Activated naive CD4-positive, alpha-beta T cell treated with anti-CD3 and anti-CD28 coated beads for 36 hours (primary cell): Measurements from ENCODE around the gene HOXA1. TPM values are rescaled to one million over a fixed set of nuclear protein-coding genes. Genes with fewer than 3 reads are reported as not detected.

Experiments
- CTCF ChIA-PET: fragments of 350-600 bp; sonication (Branson Sonifier 250); formaldehyde crosslinking; loops from one replicate; lab custom pipeline; 2021; ENCODE audit warnings: antibody characterized with exemption; lab: Charles Lee
- DNase-seq: peaks from one replicate; pipeline ENCODE4 v3.0.0-alpha.2; 2020
- H3K27ac Mint-ChIP-seq: one replicate; pipeline ENCODE4 v1.8.0; 2021; ENCODE audit warnings: mild to moderate bottlenecking, mixed read lengths
- H3K27me3 Mint-ChIP-seq: one replicate; pipeline ENCODE4 v1.8.0; 2021; ENCODE audit warnings: low read depth, mixed read lengths
- H3K36me3 Mint-ChIP-seq: one replicate; pipeline ENCODE4 v1.8.0; 2021; ENCODE audit warnings: low read depth, mixed read lengths
- H3K4me1 Mint-ChIP-seq: one replicate; pipeline ENCODE4 v1.8.0; 2021; ENCODE audit warnings: low read depth, mixed read lengths
- H3K4me3 Mint-ChIP-seq: one replicate; pipeline ENCODE4 v1.8.0; 2021; ENCODE audit warnings: mild to moderate bottlenecking, moderate library complexity, mixed read lengths
- H3K9me3 Mint-ChIP-seq: one replicate; pipeline ENCODE4 v1.8.0; 2021; ENCODE audit warnings: mixed read lengths
- intact Hi-C: fragments of 100-400 bp; cut with micrococcal nuclease; formaldehyde crosslinking; loops from one replicate; pipeline ENCODE4 v1.15.1; 2023
- total RNA-seq, 2 experiments: library from RNA; stranded (reverse); gene quantifications; one replicate each; pipeline ENCODE4 v1.2.3, GENCODE V29; 2021

Gene HOXA1
- total RNA-seq, 2 experiments from 2014 or later: 0.24 to 0.30 TPM

DNA sequence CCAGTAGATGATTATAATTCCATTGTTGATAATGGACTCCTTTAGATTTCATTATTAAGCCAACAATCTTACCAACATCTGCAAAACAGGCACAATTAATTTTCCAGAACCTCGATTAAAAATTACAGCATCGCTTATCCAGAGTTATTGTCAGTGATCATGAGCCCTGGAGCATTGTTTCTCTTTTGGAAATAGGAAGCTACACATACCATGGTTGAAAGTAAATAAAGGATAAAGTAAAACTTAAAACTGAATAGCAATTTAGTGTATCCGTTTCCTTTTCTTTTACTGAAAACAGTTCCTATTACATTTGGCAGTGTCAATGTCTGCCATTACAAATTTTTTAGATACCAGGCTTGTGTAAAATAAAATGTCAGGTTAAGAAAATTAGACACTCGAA lies 16.6 kb upstream of the HOXA1 start:
- intact Hi-C loops: no loop called here
- H3K27ac Mint-ChIP-seq: no peak overlapping the region
- no peak for DNase-seq
- no peak overlapping the region for H3K4me3 Mint-ChIP-seq
- H3K36me3 Mint-ChIP-seq: peaks cover 1% of the 10 kb centered on the region
- no peaks in the 10 kb centered on the region for H3K4me1 Mint-ChIP-seq
- peaks cover 5% of the 10 kb centered on the region for H3K27me3 Mint-ChIP-seq
- CTCF ChIA-PET: no interaction called here
- H3K9me3 Mint-ChIP-seq: no peaks in the 10 kb centered on the region

DNA sequence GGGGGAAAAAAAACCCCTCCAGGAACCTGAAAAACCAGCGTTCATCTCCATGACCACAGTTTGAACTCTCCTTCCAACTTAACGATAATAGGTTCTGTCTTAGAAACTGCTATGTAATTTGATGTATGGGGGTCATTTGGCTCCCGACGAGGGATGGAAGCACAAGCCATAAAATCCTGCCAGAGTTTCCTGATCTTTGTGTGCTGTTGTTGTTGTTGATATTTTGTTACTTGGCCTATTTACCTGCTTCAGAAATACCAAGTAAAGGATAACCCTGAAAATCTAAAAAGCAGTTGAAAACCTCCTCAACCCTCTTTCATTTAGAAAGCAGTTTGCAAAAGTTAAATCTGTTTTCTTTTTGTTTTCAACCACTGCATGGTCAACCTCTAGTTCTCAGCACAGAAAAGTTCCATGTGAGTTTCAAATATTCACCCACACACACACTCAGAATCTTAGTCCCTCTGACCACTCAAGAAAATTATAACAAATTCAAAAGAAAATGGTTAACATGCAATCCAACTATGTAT lies 16.0 kb upstream of the HOXA1 start:
- Mint-ChIP-seq H3K36me3 (peaks cover 1% of the 10 kb centered on the region), H3K27me3 (peaks cover 5% of the 10 kb centered on the region), H3K9me3 (no peaks in the 10 kb centered on the region), H3K27ac (no peak overlapping the region), H3K4me1 (no peaks in the 10 kb centered on the region), H3K4me3 (no peak overlapping the region)
- intact Hi-C loops: no loop called here
- DNase-seq: no peak
- CTCF ChIA-PET: no interaction called here

DNA sequence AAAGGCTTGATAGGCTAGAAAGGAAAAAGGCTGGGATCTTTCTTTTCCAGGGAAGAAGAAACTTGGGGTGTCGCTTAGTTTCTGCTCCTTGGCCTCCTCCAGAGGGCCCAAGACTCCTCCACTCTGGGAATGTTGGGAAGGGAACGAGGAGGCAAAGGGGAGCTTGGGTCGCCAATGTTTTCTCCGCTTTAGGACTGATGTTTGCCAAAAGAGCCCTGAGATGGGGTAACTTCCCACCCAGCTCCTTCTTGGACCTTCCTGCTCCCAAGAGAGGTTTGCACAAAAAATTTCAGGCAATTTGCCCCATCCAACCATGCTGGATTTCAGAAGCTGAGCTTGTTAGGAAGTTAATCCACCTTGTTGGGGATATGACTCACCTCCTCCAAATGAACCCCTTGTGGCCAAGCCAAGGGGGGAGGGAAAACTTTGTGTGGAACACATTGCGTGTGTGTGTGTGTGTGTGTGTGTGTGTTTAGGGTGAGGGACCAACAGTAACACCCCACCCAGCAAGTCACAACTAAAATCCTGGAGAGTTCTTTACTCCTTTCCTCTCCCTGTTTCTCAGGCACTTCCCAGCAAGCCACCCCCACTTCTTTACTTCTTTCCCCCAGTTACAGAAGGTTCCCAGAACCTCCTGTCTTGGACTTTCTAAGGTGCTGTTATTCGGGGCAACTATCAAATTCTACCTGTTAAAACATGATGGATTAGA lies 15.4 kb upstream of the HOXA1 start:
- DNase-seq: no peak
- intact Hi-C loops: no loop called here
- Mint-ChIP-seq H3K9me3 (no peaks in the 10 kb centered on the region), H3K36me3 (peaks cover 1% of the 10 kb centered on the region), H3K27ac (no peak overlapping the region), H3K4me3 (no peak overlapping the region), H3K27me3 (peaks cover 5% of the 10 kb centered on the region), H3K4me1 (no peaks in the 10 kb centered on the region)
- CTCF ChIA-PET: no interaction called here

DNA sequence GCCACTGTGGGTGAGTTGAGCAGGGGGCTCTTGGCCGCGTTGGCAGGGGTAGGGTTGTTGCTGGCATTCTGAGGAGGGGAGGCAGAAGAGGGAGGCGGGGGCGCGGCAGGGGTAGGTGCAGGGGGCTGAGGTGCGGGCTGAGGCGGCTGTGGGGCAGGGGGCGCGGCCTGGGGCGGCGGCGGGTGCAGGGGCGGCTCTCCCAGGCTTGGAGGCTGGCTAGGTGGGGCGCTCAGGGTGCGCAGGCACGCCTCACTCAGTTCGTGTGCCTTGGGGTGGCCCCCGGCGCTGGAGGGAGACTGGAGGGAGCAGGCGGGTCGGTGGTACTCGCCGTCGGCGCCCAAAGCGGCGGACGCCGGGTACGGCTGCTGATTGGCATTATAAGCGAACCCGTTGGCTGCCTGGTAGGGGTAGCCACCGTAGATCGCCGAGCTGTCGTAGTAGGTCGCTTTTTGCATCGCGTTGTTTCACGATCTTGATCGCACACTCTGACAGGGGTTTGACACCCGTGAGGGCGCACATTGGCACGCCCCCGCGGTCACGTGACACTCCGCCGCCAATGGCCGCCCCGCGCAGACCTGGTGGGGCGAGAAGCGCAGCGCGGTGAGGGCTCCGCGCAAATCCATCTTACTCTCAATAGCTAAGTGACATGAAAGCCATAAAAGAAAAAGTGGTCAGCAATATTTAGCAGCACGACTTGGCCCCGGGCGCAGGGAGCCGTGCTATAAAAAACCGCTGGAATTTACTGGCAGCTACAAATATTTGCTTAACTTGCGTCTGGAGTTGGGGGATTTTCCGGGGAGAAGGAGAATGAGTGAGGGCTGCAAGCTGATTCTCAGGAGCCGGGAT lies 14.6 kb upstream of the HOXA1 start:
- DNase-seq: no peak
- Mint-ChIP-seq H3K9me3 (no peaks in the 10 kb centered on the region), H3K27ac (no peak overlapping the region), H3K4me3 (no peak overlapping the region), H3K36me3 (peaks cover 1% of the 10 kb centered on the region), H3K27me3 (peaks cover 13% of the 10 kb centered on the region), H3K4me1 (no peaks in the 10 kb centered on the region)
- CTCF ChIA-PET: no interaction called here
- intact Hi-C loops: no loop called here

DNA sequence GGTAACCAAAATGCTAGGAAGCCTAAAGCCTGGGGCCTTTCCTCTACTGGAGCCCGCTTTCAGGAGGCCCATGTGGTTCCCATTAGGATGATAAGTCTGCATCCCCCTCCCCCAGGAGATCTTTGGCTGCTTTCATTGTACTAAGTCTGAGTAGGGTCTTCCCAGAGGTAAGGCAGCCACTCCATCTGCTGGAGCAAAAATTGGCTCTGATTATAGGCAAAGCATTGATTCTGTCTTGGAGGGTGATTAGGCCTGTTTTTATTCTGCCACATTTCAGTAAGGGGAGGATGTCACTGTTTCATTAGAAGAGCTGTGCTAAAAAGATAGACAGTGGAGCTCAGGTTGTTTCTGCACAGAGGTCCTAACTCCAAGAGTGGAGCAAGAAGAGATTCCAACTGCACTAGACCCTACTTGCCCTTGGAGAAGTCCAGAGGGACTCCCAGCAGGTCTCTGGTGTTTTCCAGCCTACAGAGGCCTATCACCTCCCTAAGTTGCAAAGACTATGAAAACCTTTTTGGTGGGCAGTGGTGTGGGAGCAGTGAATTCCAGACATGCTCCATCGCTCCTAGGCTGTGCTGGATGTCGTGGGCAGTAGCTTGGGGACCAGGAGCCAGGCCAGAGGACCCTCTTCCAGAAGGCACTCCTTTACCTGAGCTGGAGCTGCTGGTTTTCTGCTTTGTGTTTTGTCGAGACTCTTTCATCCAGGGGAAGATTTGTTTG lies 13.8 kb upstream of the HOXA1 start:
- intact Hi-C loops: no loop called here
- no peak overlapping the region for H3K4me3 Mint-ChIP-seq
- no peak for DNase-seq
- CTCF ChIA-PET: no interaction called here
- H3K36me3 Mint-ChIP-seq: peaks cover 1% of the 10 kb centered on the region
- no peak overlapping the region for H3K27ac Mint-ChIP-seq
- H3K9me3 Mint-ChIP-seq: no peaks in the 10 kb centered on the region
- peaks cover 16% of the 10 kb centered on the region for H3K27me3 Mint-ChIP-seq
- no peaks in the 10 kb centered on the region for H3K4me1 Mint-ChIP-seq

DNA sequence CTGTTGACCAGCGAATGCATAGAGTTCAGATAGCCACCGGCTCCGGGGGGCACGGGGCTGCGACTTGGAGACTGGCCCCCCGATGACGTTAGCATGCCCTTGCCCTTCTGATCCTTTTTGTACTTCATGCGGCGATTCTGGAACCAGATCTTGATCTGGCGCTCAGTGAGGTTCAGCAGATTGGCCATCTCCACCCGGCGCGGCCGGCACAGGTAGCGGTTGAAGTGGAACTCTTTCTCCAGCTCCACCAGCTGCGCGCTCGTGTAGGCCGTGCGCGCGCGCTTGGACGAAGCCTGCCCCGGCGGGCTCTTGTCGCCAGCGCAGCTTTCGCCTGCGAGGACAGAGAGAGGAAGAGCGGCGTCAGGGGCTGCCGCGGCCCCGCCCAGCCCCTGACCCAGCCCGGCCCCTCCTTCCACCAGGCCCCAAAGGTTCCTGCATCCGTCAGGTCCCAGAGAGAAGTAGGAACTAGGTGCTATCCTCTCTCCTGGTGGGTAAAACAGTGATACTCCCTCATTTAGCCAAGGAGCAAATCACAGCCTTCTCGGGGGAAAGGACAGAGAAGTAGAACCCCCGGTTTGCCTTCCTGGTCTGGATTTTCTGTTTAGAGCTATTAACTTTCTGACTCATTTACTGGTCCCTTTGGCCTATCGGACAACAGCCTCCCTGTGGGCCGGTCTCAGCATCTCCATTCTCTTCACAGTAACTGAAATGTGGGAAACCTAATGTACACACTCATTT lies 12.8 kb upstream of the HOXA1 start:
- CTCF ChIA-PET: no interaction called here
- no peak for DNase-seq
- Mint-ChIP-seq H3K9me3 (no peaks in the 10 kb centered on the region), H3K4me1 (peaks cover 3% of the 10 kb centered on the region), H3K27me3 (peaks cover 24% of the 10 kb centered on the region), H3K27ac (no peak overlapping the region), H3K4me3 (no peak overlapping the region), H3K36me3 (peaks cover 1% of the 10 kb centered on the region)
- intact Hi-C loops: no loop called here

DNA sequence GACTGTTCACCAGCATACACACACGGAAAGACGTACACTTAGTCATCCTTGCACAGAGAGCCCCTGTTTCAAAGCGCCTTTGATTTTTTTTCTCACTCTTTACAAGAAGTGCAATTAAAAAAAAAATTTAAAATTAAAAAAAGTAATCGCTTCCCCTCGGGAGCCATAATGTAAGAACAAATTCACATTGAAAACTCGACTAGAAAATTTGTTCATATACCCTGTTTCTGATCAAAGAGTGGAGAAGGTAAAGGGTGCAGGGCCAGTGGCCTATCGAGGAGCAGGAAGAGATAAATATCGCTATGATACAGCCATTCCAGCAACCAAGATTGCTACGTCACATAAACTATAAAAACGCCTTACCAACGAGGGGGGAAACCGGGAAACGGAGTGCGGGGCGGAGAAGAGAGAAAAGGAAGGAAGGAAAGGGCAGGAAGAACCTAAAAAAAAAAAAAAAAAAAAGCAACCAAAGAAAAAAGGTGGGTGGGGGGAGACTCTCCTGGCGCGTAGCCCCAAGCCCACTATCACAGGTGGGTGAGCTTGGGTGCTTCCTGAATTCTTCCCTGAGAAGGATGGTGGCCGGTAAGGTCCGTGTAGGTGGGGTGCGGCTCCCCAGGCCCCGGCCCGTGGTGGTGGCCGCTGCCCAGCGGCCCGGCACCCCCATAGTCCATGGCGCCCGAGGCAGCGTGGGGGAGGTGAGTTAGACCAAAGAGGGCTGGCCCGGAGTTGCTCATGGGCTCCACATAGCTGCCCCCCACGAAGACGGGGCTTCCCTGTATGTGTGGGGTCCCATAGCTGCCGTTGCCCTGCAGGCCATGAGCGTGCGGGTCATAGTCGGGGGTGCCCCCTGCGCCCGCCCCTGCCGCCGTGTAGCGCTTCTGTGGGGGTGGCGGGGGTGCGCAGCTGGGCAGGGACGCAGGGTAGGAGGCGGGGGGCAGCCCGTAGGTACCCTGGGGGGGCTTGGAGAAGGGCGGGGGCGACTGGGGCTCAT lies 11.9 kb upstream of the HOXA1 start:
- CTCF ChIA-PET: no interaction called here
- no peak overlapping the region for H3K27ac Mint-ChIP-seq
- no peak overlapping the region for H3K4me3 Mint-ChIP-seq
- peaks cover 8% of the 10 kb centered on the region for H3K4me1 Mint-ChIP-seq
- no peak for DNase-seq
- no peaks in the 10 kb centered on the region for H3K9me3 Mint-ChIP-seq
- H3K36me3 Mint-ChIP-seq: peaks cover 1% of the 10 kb centered on the region
- H3K27me3 Mint-ChIP-seq: peaks cover 33% of the 10 kb centered on the region
- intact Hi-C loops: no loop called here

DNA sequence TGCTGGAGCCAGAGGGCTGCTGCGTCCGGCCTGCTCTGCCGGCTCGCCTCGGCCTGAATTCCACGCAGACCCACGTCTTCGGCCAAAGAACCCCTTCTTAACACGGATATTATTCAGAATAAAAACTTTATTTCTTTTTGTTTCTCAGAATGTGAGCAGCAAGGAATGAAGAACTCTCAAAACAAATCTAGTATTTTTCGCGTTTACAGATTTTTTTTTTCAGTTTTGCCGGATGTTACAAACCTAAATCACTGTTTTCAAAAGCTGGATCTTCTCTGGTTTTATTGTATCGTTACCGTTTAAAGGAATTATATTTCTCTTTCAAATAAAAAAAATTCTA lies 11.1 kb upstream of the HOXA1 start:
- CTCF ChIA-PET: interaction anchor here (0.7 kb wide), 1 partner anchor 692 kb away, joined by 3 read pairs; no protein-coding TSS in a partner anchor
- Mint-ChIP-seq H3K4me3 (no peak overlapping the region), H3K9me3 (no peaks in the 10 kb centered on the region), H3K4me1 (peaks cover 11% of the 10 kb centered on the region), H3K27ac (no peak overlapping the region), H3K27me3 (peaks cover 39% of the 10 kb centered on the region), H3K36me3 (peaks cover 1% of the 10 kb centered on the region)
- intact Hi-C loops: no loop called here
- DNase-seq: no peak

DNA sequence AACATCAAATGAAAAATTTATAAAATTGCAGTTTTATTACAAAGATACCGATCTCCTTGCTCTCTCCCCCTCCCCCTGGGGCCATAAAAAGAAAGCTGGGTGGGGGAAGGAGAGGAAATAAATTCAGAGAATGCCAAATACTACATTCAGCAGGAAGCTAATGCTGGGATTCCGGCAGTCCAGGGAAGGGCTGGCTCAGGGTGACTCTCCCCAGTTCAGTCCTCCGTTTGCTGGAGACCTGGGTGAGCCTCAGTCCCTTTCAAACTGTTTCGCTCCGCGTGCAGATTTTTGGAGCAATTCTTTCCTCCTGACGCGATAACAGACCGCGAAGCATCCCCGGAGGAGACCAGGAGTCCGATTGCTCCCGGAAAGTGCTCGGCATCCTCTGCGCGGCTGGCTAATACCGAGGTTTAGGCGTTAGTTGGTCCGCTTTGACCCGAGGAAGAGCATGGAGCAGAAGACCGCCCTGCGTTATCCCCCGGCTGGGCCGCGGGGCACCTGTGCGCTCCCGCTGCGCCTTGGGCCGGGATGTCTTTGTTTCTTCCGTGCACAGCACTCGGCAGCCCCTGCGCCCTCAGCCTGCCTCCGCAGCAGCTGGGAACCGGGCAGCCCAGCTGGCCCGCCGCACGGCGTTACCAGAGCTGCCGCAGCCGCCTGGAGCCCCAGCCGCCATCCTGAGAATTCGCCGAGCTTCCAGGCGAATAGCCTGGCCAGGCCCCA lies 10.5 kb upstream of the HOXA1 start:
- CTCF ChIA-PET: interaction anchor here (0.7 kb wide), 1 partner anchor 691 kb away, joined by 3 read pairs; no protein-coding TSS in a partner anchor
- peaks cover 44% of the 10 kb centered on the region for H3K27me3 Mint-ChIP-seq
- H3K36me3 Mint-ChIP-seq: peaks cover 4% of the 10 kb centered on the region
- H3K27ac Mint-ChIP-seq: no peak overlapping the region
- no peak overlapping the region for H3K4me3 Mint-ChIP-seq
- no peak for DNase-seq
- H3K4me1 Mint-ChIP-seq: peaks cover 15% of the 10 kb centered on the region
- intact Hi-C loops: no loop called here
- no peaks in the 10 kb centered on the region for H3K9me3 Mint-ChIP-seq

DNA sequence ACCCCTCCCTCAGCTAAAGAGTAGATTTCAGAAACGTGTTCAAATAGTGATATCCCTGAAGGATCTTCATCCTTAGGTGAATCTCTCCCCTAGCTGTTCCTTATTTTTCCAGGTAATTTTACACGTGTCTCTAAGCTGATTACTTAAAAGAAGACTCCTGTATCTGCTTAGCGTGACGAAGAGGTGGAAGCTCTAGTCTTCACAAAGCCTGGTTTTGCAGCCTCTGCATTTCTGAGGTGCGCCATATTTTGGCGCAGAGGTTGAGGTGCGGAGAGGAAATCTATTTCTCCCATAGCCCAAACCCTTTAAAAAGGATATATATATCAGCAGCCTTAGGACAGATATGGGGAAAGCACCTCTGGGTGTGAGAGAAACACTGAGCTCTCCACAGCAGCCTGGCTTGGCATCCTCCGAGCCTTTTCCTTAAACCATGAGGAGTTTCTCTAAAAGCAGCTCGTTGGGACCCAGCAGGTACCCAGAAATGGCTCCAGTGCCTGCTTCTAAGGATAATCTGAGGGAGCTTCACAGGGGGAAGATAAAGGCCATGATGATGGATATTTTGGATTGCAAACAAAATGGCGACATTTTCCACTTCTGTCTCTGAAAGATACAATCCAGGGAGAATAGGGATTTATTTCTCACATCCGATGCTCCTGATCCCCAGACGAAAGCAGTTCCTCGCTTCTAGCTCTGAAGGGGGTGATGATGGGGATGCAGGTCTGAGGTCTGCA lies 9.7 kb upstream of the HOXA1 start:
- Mint-ChIP-seq H3K27ac (no peak overlapping the region), H3K9me3 (no peaks in the 10 kb centered on the region), H3K4me3 (no peak overlapping the region), H3K36me3 (peaks cover 4% of the 10 kb centered on the region), H3K4me1 (peaks cover 15% of the 10 kb centered on the region), H3K27me3 (peaks cover 52% of the 10 kb centered on the region)
- DNase-seq: no peak
- CTCF ChIA-PET: interaction anchor here (1.3 kb wide), 1 partner anchor 11 kb away, joined by 3 read pairs; no protein-coding TSS in a partner anchor
- intact Hi-C loops: no loop called here
